Measurements from ENCODE around the gene MTA1.

- TF ChIP-seq POLR2AphosphoS5 (IDR thresholded peaks at IDR 0.05; ENCODE audit: low read depth, low read length) (no peak), REST (IDR thresholded peaks at IDR 0.05; ENCODE audit: insufficient read depth in 1 of 2, low read depth in 2 of 2, low read length in 2 of 2) (no peak), SIN3A (IDR thresholded peaks at IDR 0.05; ENCODE audit: borderline replicate concordance, insufficient read depth, low read length) (no peak)
These were observed 16.8 kb downstream of the MTA1 start for GRCh38 chr14:105436402-105436801.

Measured in PFSK-1 (cell line).